ENCODE data around the gene SMIM29. TPM values are rescaled to one million over a fixed set of nuclear protein-coding genes. Genes with fewer than 3 reads are reported as not detected.

The SMIM29 gene
- total and polyA plus RNA-seq, 10 of the 15 experiments (the other 5 are each of a cell fraction or from before 2014, with no cell fraction given), result 7.1 to 30.0 (median 16.2) TPM

DNA sequence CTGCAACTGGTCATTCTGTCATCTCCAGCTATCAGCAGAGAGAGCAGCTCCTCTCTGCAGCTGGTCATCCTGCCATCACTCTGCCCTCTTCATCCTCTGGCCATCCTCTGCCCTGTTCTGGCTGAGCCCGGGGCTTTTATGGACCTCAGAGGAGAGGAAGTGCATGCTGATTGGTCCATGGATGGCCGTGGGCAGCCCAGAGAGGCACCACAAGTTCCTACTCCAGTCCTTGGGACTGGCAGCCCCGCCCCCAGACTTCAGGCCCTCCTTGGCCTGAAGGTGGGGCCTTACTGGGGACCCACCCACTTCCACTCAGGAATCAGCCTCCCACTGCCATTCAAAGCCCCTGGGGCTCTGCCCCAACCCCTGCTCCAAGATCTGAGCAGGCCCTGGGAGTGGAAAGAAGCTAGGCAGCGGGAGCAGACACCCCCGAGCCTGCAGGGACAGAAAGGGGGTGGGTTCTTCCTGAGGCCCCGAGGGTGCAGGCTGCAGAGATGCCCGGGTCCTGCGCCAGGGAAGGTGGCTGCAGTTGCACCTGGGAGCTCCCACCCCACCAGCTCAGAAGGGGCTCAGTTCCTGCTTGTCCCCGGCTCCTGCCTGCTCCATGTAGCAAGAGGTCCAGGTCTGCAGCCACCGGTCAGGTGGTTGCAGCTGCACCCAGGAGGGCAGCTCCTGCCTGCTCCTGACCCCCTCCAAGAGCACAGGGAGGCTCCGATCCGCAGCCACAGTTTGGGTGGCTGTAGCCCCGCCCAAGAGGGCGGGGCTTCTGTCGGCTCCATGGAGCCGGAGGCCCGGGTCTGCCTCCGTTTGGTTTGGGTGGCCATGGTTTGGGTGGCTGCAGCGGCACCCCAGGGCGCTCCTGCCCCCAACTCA lies 46.2 kb downstream of the SMIM29 start:
- POLR2A ChIA-PET, result interaction anchor here (1.7 kb wide), 1 partner anchor 8 kb away, joined by 6 read pairs; no protein-coding TSS in a partner anchor

GRCh38 chr6:34201455-34202107 lies 47.2 kb downstream of the SMIM29 start:
- H2AFZ ChIP-seq (ENCODE audit: control insufficient read depth, low read depth, low read length), result no peak overlapping the region
- peaks cover 2% of the 10 kb centered on the region for H3K4me1 ChIP-seq (ENCODE audit: control insufficient read depth, insufficient read depth, low read length)
- no peak for FAIRE-seq
- 73% methylated on average over 4 of the region's 4 CpGs for WGBS (ENCODE audit: insufficient coverage, insufficient replicate concordance, low lambda C conversion rate, missing lambda C conversion rate)
- H3K4me3 ChIP-seq, result no peak overlapping the region
- CTCF ChIA-PET, result interaction anchor here (0.6 to 1.2 kb wide), 5 partner anchors 45 to 896 kb away, joined by 3 to 5 read pairs (median 3); partner anchors contain the start of gene SMIM29
- no peaks in the 10 kb centered on the region for H4K20me1 ChIP-seq (ENCODE audit: control insufficient read depth, insufficient read depth)
- peaks cover 4% of the 10 kb centered on the region; the same call in 1 of the 3 replicates for H3K9me3 ChIP-seq (replicated peaks; ENCODE audit: control insufficient read depth, insufficient read depth, low read length)
- POLR2A ChIA-PET, result interaction anchor here (0.6 to 1.7 kb wide), 2 partner anchors 9 to 186 kb away, joined by 3 to 6 read pairs; no protein-coding TSS in a partner anchor
- no peak for ATAC-seq
- in situ Hi-C loops (cut with MboI) (no loop called here), intact Hi-C loops (cut with micrococcal nuclease; ENCODE audit: unreplicated experiment) (no loop called here)
- no peak overlapping the region for H3K4me2 ChIP-seq (ENCODE audit: control insufficient read depth, insufficient read depth)
- H3K36me3 ChIP-seq (ENCODE audit: control insufficient read depth in 2 of 2, insufficient read depth in 2 of 2, low read length in 1 of 2), result no peaks in the 10 kb centered on the region
- no peak overlapping the region for H3K9ac ChIP-seq (ENCODE audit: control insufficient read depth, insufficient read depth, low read length)
- TF ChIP-seq CHD1 (IDR thresholded peaks at IDR 0.05; ENCODE audit: low read depth, low read length) (no peak), SIN3A (IDR thresholded peaks at IDR 0.05; ENCODE audit: low read depth, low read length) (no peak)
- SMC1A ChIA-PET (ENCODE audit: uncharacterized antibody, unreplicated experiment), result interaction anchor here (0.5 to 1.2 kb wide), 4 partner anchors 18 to 213 kb away, joined by 3 to 5 read pairs (median 3); partner anchors contain the start of gene SMIM29
- H3K27ac ChIP-seq (ENCODE audit: control insufficient read depth, insufficient read depth), result no peak overlapping the region
- no peaks in the 10 kb centered on the region for H3K79me2 ChIP-seq (ENCODE audit: control insufficient read depth, insufficient read depth, low read length)
- RAD21 ChIA-PET (ENCODE audit: unreplicated experiment), result interaction anchor here (0.7 to 2.0 kb wide), 5 partner anchors 8 to 938 kb away, joined by 3 to 5 read pairs (median 4); partner anchors contain the start of gene HMGA1
- DNase-seq (ENCODE audit: low read depth, low spot score), result no peak
- H3K27me3 ChIP-seq (replicated peaks in 1 of 2; ENCODE audit: control insufficient read depth in 2 of 2, insufficient read depth in 2 of 2, low read length in 1 of 2), result peaks cover 0 to 2% of the 10 kb centered on the region in 2 experiments; a peak in 1 of 4 replicates
- BruUV-seq (replicated peaks), result no TSS peak

More for the DNA sequence above, 46.2 kb downstream of the SMIM29 start:
- WGBS (ENCODE audit: insufficient coverage, insufficient replicate concordance, low lambda C conversion rate, missing lambda C conversion rate), result 69% methylated on average over 20 of the region's 20 CpGs
- ChIA-PET RAD21 (ENCODE audit: unreplicated experiment) (interaction anchor here (0.7 to 2.0 kb wide), 4 partner anchors 7 to 212 kb away, joined by 3 to 5 read pairs (median 4); partner anchors contain the start of gene HMGA1), CTCF (interaction anchor here (0.9 kb wide), 1 partner anchor 273 kb away, joined by 3 read pairs; no protein-coding TSS in a partner anchor), SMC1A (ENCODE audit: uncharacterized antibody, unreplicated experiment) (interaction anchor here (1.1 to 1.2 kb wide), 2 partner anchors 46 to 213 kb away, joined by 3 read pairs; partner anchors contain the start of gene SMIM29)
- Histone ChIP-seq H3K4me2 (ENCODE audit: control insufficient read depth, insufficient read depth) (no peak overlapping the region), H3K4me1 (ENCODE audit: control insufficient read depth, insufficient read depth, low read length) (no peaks in the 10 kb centered on the region), H2AFZ (ENCODE audit: control insufficient read depth, low read depth, low read length) (no peak overlapping the region), H3K36me3 (ENCODE audit: control insufficient read depth in 2 of 2, insufficient read depth in 2 of 2, low read length in 1 of 2) (no peaks in the 10 kb centered on the region), H3K79me2 (ENCODE audit: control insufficient read depth, insufficient read depth, low read length) (no peaks in the 10 kb centered on the region), H3K4me3 (no peak overlapping the region), H4K20me1 (ENCODE audit: control insufficient read depth, insufficient read depth) (no peaks in the 10 kb centered on the region), H3K9ac (ENCODE audit: control insufficient read depth, insufficient read depth, low read length) (no peak overlapping the region), H3K27ac (ENCODE audit: control insufficient read depth, insufficient read depth) (no peak overlapping the region), H3K27me3 (replicated peaks in 1 of 2; ENCODE audit: control insufficient read depth in 2 of 2, insufficient read depth in 2 of 2, low read length in 1 of 2) (peaks cover 0 to 2% of the 10 kb centered on the region in 2 experiments; a peak in 1 of 4 replicates), H3K9me3 (replicated peaks; ENCODE audit: control insufficient read depth, insufficient read depth, low read length) (peaks cover 4% of the 10 kb centered on the region; the same call in 1 of the 3 replicates)
- no TSS peak for BruUV-seq (replicated peaks)
- in situ Hi-C loops (cut with MboI), result no loop called here
- ATAC-seq (no peak), DNase-seq (ENCODE audit: low read depth, low spot score) (no peak), FAIRE-seq (no peak)
- intact Hi-C loops (cut with micrococcal nuclease; ENCODE audit: unreplicated experiment), result no loop called here
- TF ChIP-seq NR2F1 (conservative IDR thresholded peaks at IDR 0.05) (no peak), TAF1 (IDR thresholded peaks at IDR 0.05; ENCODE audit: borderline replicate concordance, low read depth, low read length) (no peak)
